ENCODE results near the gene EEF1A2.

EEF1A2 gene

GRCh38 chr20:63542696-63543095, 43.8 kb upstream of the EEF1A2 start:
- 91% methylated on average over 10 of the region's 10 CpGs for WGBS
- Histone ChIP-seq H3K4me1 (ENCODE audit: insufficient read depth, low read length) (no peaks in the 10 kb centered on the region), H3K9ac (ENCODE audit: low read depth, low read length) (no peak overlapping the region), H3K36me3 (ENCODE audit: insufficient read depth, low read length) (no peaks in the 10 kb centered on the region), H3K9me3 (ENCODE audit: insufficient read depth, low read depth, low read length) (no peaks in the 10 kb centered on the region), H3K27me3 (ENCODE audit: insufficient read depth, low read length) (no peaks in the 10 kb centered on the region), H3K4me3 (ENCODE audit: low read length) (no peak overlapping the region), H3K27ac (ENCODE audit: low read depth, low read length) (no peak overlapping the region)

- Histone ChIP-seq H3K9ac (ENCODE audit: low read depth, low read length) (no peak overlapping the region), H3K27me3 (ENCODE audit: insufficient read depth, low read length) (no peaks in the 10 kb centered on the region), H3K27ac (ENCODE audit: low read depth, low read length) (no peak overlapping the region), H3K9me3 (ENCODE audit: insufficient read depth, low read depth, low read length) (no peaks in the 10 kb centered on the region), H3K4me1 (ENCODE audit: insufficient read depth, low read length) (no peaks in the 10 kb centered on the region), H3K4me3 (ENCODE audit: low read length) (no peak overlapping the region), H3K36me3 (ENCODE audit: insufficient read depth, low read length) (no peaks in the 10 kb centered on the region)
- 93% methylated on average over 36 of the region's 36 CpGs for WGBS
Observed at GRCh38 chr20:63542031-63542559, 43.2 kb upstream of the EEF1A2 start.

- Histone ChIP-seq H3K9me3 (ENCODE audit: insufficient read depth, low read depth, low read length) (no peaks in the 10 kb centered on the region), H3K4me3 (ENCODE audit: low read length) (no peak overlapping the region), H3K27ac (ENCODE audit: low read depth, low read length) (no peak overlapping the region), H3K4me1 (ENCODE audit: insufficient read depth, low read length) (no peaks in the 10 kb centered on the region), H3K9ac (ENCODE audit: low read depth, low read length) (no peak overlapping the region), H3K27me3 (ENCODE audit: insufficient read depth, low read length) (no peaks in the 10 kb centered on the region), H3K36me3 (ENCODE audit: insufficient read depth, low read length) (no peaks in the 10 kb centered on the region)
- 94% methylated on average over 28 of the region's 28 CpGs for WGBS
Observed at GRCh38 chr20:63541371-63541770, 42.5 kb upstream of the EEF1A2 start.

- Histone ChIP-seq H3K36me3 (ENCODE audit: insufficient read depth, low read length) (no peaks in the 10 kb centered on the region), H3K4me3 (ENCODE audit: low read length) (no peak overlapping the region), H3K27me3 (ENCODE audit: insufficient read depth, low read length) (no peaks in the 10 kb centered on the region), H3K9ac (ENCODE audit: low read depth, low read length) (no peak overlapping the region), H3K27ac (ENCODE audit: low read depth, low read length) (no peak overlapping the region), H3K9me3 (ENCODE audit: insufficient read depth, low read depth, low read length) (no peaks in the 10 kb centered on the region), H3K4me1 (ENCODE audit: insufficient read depth, low read length) (no peaks in the 10 kb centered on the region)
- WGBS: 93% methylated on average over 49 of the region's 49 CpGs
Observed at GRCh38 chr20:63540417-63541186, 41.7 kb upstream of the EEF1A2 start.

GRCh38 chr20:63539441-63540370, 40.8 kb upstream of the EEF1A2 start:
- Histone ChIP-seq H3K9ac (ENCODE audit: low read depth, low read length) (no peak overlapping the region), H3K27me3 (ENCODE audit: insufficient read depth, low read length) (no peaks in the 10 kb centered on the region), H3K27ac (ENCODE audit: low read depth, low read length) (no peak overlapping the region), H3K36me3 (ENCODE audit: insufficient read depth, low read length) (no peaks in the 10 kb centered on the region), H3K4me3 (ENCODE audit: low read length) (no peak overlapping the region), H3K4me1 (ENCODE audit: insufficient read depth, low read length) (no peaks in the 10 kb centered on the region), H3K9me3 (ENCODE audit: insufficient read depth, low read depth, low read length) (no peaks in the 10 kb centered on the region)
- 93% methylated on average over 29 of the region's 29 CpGs for WGBS

GRCh38 chr20:63539092-63539430, 40.2 kb upstream of the EEF1A2 start:
- Histone ChIP-seq H3K9ac (ENCODE audit: low read depth, low read length) (no peak overlapping the region), H3K36me3 (ENCODE audit: insufficient read depth, low read length) (no peaks in the 10 kb centered on the region), H3K27ac (ENCODE audit: low read depth, low read length) (no peak overlapping the region), H3K27me3 (ENCODE audit: insufficient read depth, low read length) (no peaks in the 10 kb centered on the region), H3K4me3 (ENCODE audit: low read length) (no peak overlapping the region), H3K4me1 (ENCODE audit: insufficient read depth, low read length) (no peaks in the 10 kb centered on the region), H3K9me3 (ENCODE audit: insufficient read depth, low read depth, low read length) (no peaks in the 10 kb centered on the region)
- WGBS: 90% methylated on average over 12 of the region's 12 CpGs

- H3K4me3 ChIP-seq (ENCODE audit: low read length): peak overlapping the region; percentile 49
- no peaks in the 10 kb centered on the region for H3K27me3 ChIP-seq (ENCODE audit: insufficient read depth, low read length)
- no peaks in the 10 kb centered on the region for H3K36me3 ChIP-seq (ENCODE audit: insufficient read depth, low read length)
- H3K27ac ChIP-seq (ENCODE audit: low read depth, low read length): no peak overlapping the region
- H3K9me3 ChIP-seq (ENCODE audit: insufficient read depth, low read depth, low read length): no peaks in the 10 kb centered on the region
- no peaks in the 10 kb centered on the region for H3K4me1 ChIP-seq (ENCODE audit: insufficient read depth, low read length)
- no peak overlapping the region for H3K9ac ChIP-seq (ENCODE audit: low read depth, low read length)
- 61% methylated on average over 21 of the region's 27 CpGs for WGBS
Observed at GRCh38 chr20:63538204-63539091, 39.6 kb upstream of the EEF1A2 start.

GRCh38 chr20:63537525-63538203, 38.8 kb upstream of the EEF1A2 start:
- 26% methylated on average over 34 of the region's 34 CpGs for WGBS
- Histone ChIP-seq H3K4me3 (ENCODE audit: low read length) (peak overlapping the region; percentile 49), H3K4me1 (ENCODE audit: insufficient read depth, low read length) (no peaks in the 10 kb centered on the region), H3K36me3 (ENCODE audit: insufficient read depth, low read length) (no peaks in the 10 kb centered on the region), H3K9me3 (ENCODE audit: insufficient read depth, low read depth, low read length) (no peaks in the 10 kb centered on the region), H3K27ac (ENCODE audit: low read depth, low read length) (peak overlapping the region; percentile 25; the same call in 1 of the 2 replicates), H3K9ac (ENCODE audit: low read depth, low read length) (peak overlapping the region; percentile 53; the same call in 1 of the 2 replicates), H3K27me3 (ENCODE audit: insufficient read depth, low read length) (no peaks in the 10 kb centered on the region)

GRCh38 chr20:63536997-63537524, 38.2 kb upstream of the EEF1A2 start, which contains the start of gene PTK6:
Gene PTK6 (minus strand): TSS chr20:63537376. CDS start chr20:63537314, 62 bp downstream.
- Histone ChIP-seq H3K36me3 (ENCODE audit: insufficient read depth, low read length) (no peaks in the 10 kb centered on the region), H3K9ac (ENCODE audit: low read depth, low read length) (peak within 1 kb of the TSS; percentile 53; the same call in 1 of the 2 replicates), H3K4me3 (ENCODE audit: low read length) (peak within 1 kb of the TSS; percentile 49), H3K27ac (ENCODE audit: low read depth, low read length) (peak within 1 kb of the TSS; percentile 25; the same call in 1 of the 2 replicates), H3K27me3 (ENCODE audit: insufficient read depth, low read length) (no peaks in the 10 kb centered on the region), H3K9me3 (ENCODE audit: insufficient read depth, low read depth, low read length) (no peaks in the 10 kb centered on the region), H3K4me1 (ENCODE audit: insufficient read depth, low read length) (no peaks in the 10 kb centered on the region)
- 92% methylated on average over 29 of the region's 29 CpGs for WGBS
